H9 (cell line): Measurements from ENCODE around the gene FAF1. TPM values are rescaled to one million over a fixed set of nuclear protein-coding genes. Genes with fewer than 3 reads are reported as not detected.

Source experiments
- DNase-seq: peaks from one replicate; pipeline ENCODE4 v3.0.0-alpha.2; 2017
- H2AFZ ChIP-seq: one replicate; pipeline ENCODE4 v1.6.1; 2013; ENCODE audit warnings: mild to moderate bottlenecking, low read length, control low read depth, moderate library complexity
- H2AK5ac ChIP-seq: 2 replicates; pipeline ENCODE4 v1.6.1; 2013; ENCODE audit warnings: low read length, control low read depth, mixed read lengths; ENCODE audit not compliant: insufficient read length
- H2BK120ac ChIP-seq: one replicate; pipeline ENCODE4 v1.6.1; 2013; ENCODE audit warnings: low read depth, mild to moderate bottlenecking, low read length, control low read depth, inconsistent platforms; ENCODE audit not compliant: poor library complexity, severe bottlenecking
- H2BK12ac ChIP-seq: 2 replicates; pipeline ENCODE4 v1.6.1; 2013; ENCODE audit warnings: low read length, control low read depth, mixed read lengths, low read depth; ENCODE audit not compliant: insufficient read length
- H2BK15ac ChIP-seq: 2 replicates; pipeline ENCODE4 v1.6.1; 2013; ENCODE audit warnings: low read depth, low read length, control low read depth
- H2BK20ac ChIP-seq: one replicate; pipeline ENCODE4 v1.6.1; 2013; ENCODE audit warnings: low read depth, mild to moderate bottlenecking, low read length, control low read depth, inconsistent platforms; ENCODE audit not compliant: poor library complexity, severe bottlenecking
- H2BK5ac ChIP-seq: 2 replicates; pipeline ENCODE4 v1.6.1; 2013; ENCODE audit warnings: low read length, control low read depth, mixed read lengths; ENCODE audit not compliant: insufficient read length
- H3K14ac ChIP-seq: 2 replicates; pipeline ENCODE4 v1.6.1; 2013; ENCODE audit warnings: low read length, control low read depth; ENCODE audit not compliant: insufficient read depth
- H3K18ac ChIP-seq: 2 replicates; pipeline ENCODE4 v1.6.1; 2013; ENCODE audit warnings: low read depth, mild to moderate bottlenecking, mixed read lengths, low read length, control low read depth; ENCODE audit not compliant: insufficient read length
- H3K23ac ChIP-seq: 2 replicates; pipeline ENCODE4 v1.6.1; 2013; ENCODE audit warnings: low read length, control low read depth, mixed read lengths, low read depth; ENCODE audit not compliant: insufficient read length
- H3K23me2 ChIP-seq: 2 replicates; pipeline ENCODE4 v1.6.1; 2013; ENCODE audit warnings: low read depth, mild to moderate bottlenecking, mixed read lengths, low read length, control low read depth; ENCODE audit not compliant: insufficient read length, poor library complexity, severe bottlenecking
- H3K27ac ChIP-seq: 2 replicates; pipeline ENCODE4 v1.5.1; 2013; ENCODE audit warnings: low read length, control low read depth, mixed read lengths, low read depth; ENCODE audit not compliant: insufficient read length
- H3K27me3 ChIP-seq: 2 replicates; pipeline ENCODE4 v1.6.1; 2013; ENCODE audit warnings: low read length, control low read depth, inconsistent platforms; ENCODE audit not compliant: insufficient read depth
- H3K4ac ChIP-seq: 2 replicates; pipeline ENCODE4 v1.6.1; 2013; ENCODE audit warnings: low read depth, mild to moderate bottlenecking, control low read depth, inconsistent platforms, low read length, moderate library complexity
- H3K4me1 ChIP-seq: 2 replicates; pipeline ENCODE4 v1.6.1; 2013; ENCODE audit warnings: low read length, control low read depth, inconsistent platforms; ENCODE audit not compliant: insufficient read depth
- H3K4me2 ChIP-seq: 2 replicates; pipeline ENCODE4 v1.6.1; 2013; ENCODE audit warnings: low read length, control low read depth, mixed read lengths; ENCODE audit not compliant: insufficient read length, insufficient read depth
- H3K56ac ChIP-seq: 2 replicates; pipeline ENCODE4 v1.6.1; 2013; ENCODE audit warnings: low read depth, mild to moderate bottlenecking, mixed read lengths, low read length, control low read depth; ENCODE audit not compliant: insufficient read length
- H3K79me1 ChIP-seq: 2 replicates; pipeline ENCODE4 v1.6.1; 2013; ENCODE audit warnings: low read depth, mild to moderate bottlenecking, moderate library complexity, low read length, control low read depth, inconsistent platforms; ENCODE audit not compliant: insufficient read depth, poor library complexity, severe bottlenecking
- H3K79me2 ChIP-seq: 2 replicates; pipeline ENCODE4 v1.6.1; 2013; ENCODE audit warnings: low read length, control low read depth, inconsistent platforms; ENCODE audit not compliant: insufficient read depth
- H3K9ac ChIP-seq: 2 replicates; pipeline ENCODE4 v1.6.1; 2013; ENCODE audit warnings: low read length, control low read depth, mixed read lengths; ENCODE audit not compliant: insufficient read length; ENCODE audit errors: extremely low read depth
- H3K9me3 ChIP-seq: one replicate; pipeline ENCODE4 v1.6.1; 2013; ENCODE audit warnings: low read depth, low read length, inconsistent platforms; ENCODE audit not compliant: control insufficient read depth
- H3T11ph ChIP-seq: one replicate; pipeline ENCODE4 v1.6.1; 2013; ENCODE audit warnings: mild to moderate bottlenecking, low read length, control low read depth, inconsistent platforms
- H4K20me1 ChIP-seq: one replicate; pipeline ENCODE4 v1.6.1; 2013; ENCODE audit not compliant: control insufficient read depth, insufficient read length, insufficient read depth
- H4K5ac ChIP-seq: 2 replicates; pipeline ENCODE4 v1.6.1; 2013; ENCODE audit warnings: low read depth, mild to moderate bottlenecking, mixed read lengths, low read length, control low read depth; ENCODE audit not compliant: insufficient read length
- H4K8ac ChIP-seq: replicated peaks from 2 replicates; pipeline ENCODE4 v1.6.1; 2013; ENCODE audit warnings: low read length, control low read depth, mixed read lengths, low read depth; ENCODE audit not compliant: insufficient read length
- H4K91ac ChIP-seq: 2 replicates; pipeline ENCODE4 v1.6.1; 2013; ENCODE audit warnings: low read depth, mild to moderate bottlenecking, moderate library complexity, mixed read lengths, low read length, control low read depth; ENCODE audit not compliant: insufficient read length
- H3K27ac Mint-ChIP-seq, 3 experiments: 2 replicates in 2 of 3; 3 replicates in 1 of 3; pipeline ENCODE4 v1.8.0; 2020 to 2021; ENCODE audit warnings: mixed read lengths in 3 of 3, mild to moderate bottlenecking in 1 of 3, moderate library complexity in 1 of 3
- H3K27me3 Mint-ChIP-seq: 2 replicates; pipeline ENCODE4 v1.8.0; 2021; ENCODE audit warnings: low read depth, mild to moderate bottlenecking, moderate library complexity, mixed read lengths
- H3K36me3 Mint-ChIP-seq, 3 experiments: 2 replicates in 2 of 3; 3 replicates in 1 of 3; pipeline ENCODE4 v1.8.0; 2020 to 2021; ENCODE audit warnings: low read depth in 3 of 3, mixed read lengths in 3 of 3; ENCODE audit not compliant: insufficient read depth in 1 of 3
- H3K4me1 Mint-ChIP-seq, 2 experiments: 2 replicates each; pipeline ENCODE4 v1.8.0; 2020; ENCODE audit warnings: mixed read lengths in 2 of 2
- H3K4me3 Mint-ChIP-seq, 2 experiments: 2 replicates in 1 of 2; 3 replicates in 1 of 2; pipeline ENCODE4 v1.8.0; 2020 to 2021; ENCODE audit warnings: mild to moderate bottlenecking in 2 of 2, mixed read lengths in 2 of 2, moderate library complexity in 1 of 2
- H3K9me3 Mint-ChIP-seq, 2 experiments: 2 replicates in 1 of 2; 3 replicates in 1 of 2; pipeline ENCODE4 v1.8.0; 2020; ENCODE audit warnings: mild to moderate bottlenecking in 2 of 2, mixed read lengths in 2 of 2, moderate library complexity in 1 of 2
- WGBS: extraction: QIAGEN DNeasy Blood & Tissue Kit; methylation state at CpG from one replicate; pipeline ENCODE4 v1.1.7; 2013; ENCODE audit warnings: missing lambda C conversion rate, low lambda C conversion rate, mixed read lengths; ENCODE audit not compliant: insufficient read length; ENCODE audit errors: extremely low coverage; 5-methylcytosine and 5-hydroxymethylcytosine counted together
- total RNA-seq: library from RNA; stranded (reverse); gene quantifications from 2 replicates; pipeline ENCODE4 v1.2.1, GENCODE V29; 2021
- TF ChIP-seq, protein P1 (sequence below): fragments of 200-600 bp; sonication (generic); conservative IDR thresholded peaks from 3 replicates; pipeline ENCODE4 v1.8.0; 2021; ENCODE audit warnings: antibody characterized with exemption, mild to moderate bottlenecking

FAF1 gene
- total RNA-seq, 1 experiment from 2014 or later = 60.8 TPM

DNA sequence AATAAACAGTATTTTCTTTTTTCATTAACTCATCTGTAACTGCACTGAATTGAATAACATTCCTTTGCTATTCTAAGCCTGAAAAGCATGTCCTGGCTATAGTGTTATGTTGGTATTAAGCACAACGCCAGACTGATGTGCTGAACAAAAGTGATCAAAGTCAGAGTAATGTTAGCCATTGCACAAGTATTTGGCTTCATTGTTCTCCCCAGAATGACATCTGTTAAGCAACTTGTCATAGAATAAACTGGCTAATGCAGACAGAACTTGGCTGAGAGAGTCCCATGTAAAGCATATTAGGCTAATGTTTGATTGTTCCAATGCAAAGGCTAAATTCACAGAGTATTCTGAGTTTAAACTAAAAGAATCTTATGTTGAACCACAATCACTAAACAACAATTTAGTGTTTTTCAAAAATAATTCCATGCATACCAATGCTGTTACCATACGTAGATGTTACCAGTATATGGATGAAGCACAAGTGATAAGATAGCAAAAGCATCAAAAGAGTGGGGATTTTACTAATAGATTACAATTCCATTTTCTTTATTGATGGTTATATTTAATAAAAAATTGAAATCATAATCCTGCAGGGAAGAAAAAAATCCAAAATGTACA is 301.5 kb downstream of the FAF1 start:
- H4K5ac ChIP-seq = no peak overlapping the region
- Mint-ChIP-seq H3K4me1 (peaks cover 10 to 21% of the 10 kb centered on the region in 2 experiments), H3K9me3 (no peaks in the 10 kb centered on the region), H3K27me3 (no peaks in the 10 kb centered on the region), H3K4me3 (no peak overlapping the region), H3K36me3 (no peaks in the 10 kb centered on the region), H3K27ac (no peak overlapping the region)
- H3K27me3 ChIP-seq = no peaks in the 10 kb centered on the region
- H3T11ph ChIP-seq = no peak overlapping the region
- TF ChIP-seq, protein P1, sequence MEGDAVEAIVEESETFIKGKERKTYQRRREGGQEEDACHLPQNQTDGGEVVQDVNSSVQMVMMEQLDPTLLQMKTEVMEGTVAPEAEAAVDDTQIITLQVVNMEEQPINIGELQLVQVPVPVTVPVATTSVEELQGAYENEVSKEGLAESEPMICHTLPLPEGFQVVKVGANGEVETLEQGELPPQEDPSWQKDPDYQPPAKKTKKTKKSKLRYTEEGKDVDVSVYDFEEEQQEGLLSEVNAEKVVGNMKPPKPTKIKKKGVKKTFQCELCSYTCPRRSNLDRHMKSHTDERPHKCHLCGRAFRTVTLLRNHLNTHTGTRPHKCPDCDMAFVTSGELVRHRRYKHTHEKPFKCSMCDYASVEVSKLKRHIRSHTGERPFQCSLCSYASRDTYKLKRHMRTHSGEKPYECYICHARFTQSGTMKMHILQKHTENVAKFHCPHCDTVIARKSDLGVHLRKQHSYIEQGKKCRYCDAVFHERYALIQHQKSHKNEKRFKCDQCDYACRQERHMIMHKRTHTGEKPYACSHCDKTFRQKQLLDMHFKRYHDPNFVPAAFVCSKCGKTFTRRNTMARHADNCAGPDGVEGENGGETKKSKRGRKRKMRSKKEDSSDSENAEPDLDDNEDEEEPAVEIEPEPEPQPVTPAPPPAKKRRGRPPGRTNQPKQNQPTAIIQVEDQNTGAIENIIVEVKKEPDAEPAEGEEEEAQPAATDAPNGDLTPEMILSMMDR = no peak
- H2AK5ac ChIP-seq = no peak overlapping the region
- H2AFZ ChIP-seq = no peak overlapping the region
- no peak overlapping the region for H3K14ac ChIP-seq
- no peak overlapping the region for H2BK20ac ChIP-seq
- no peak overlapping the region for H3K9ac ChIP-seq
- no peaks in the 10 kb centered on the region for H4K20me1 ChIP-seq
- no peak overlapping the region for H3K56ac ChIP-seq
- WGBS = no CpG with 5 or more reads among the region's 2 CpGs
- no peak overlapping the region for H3K18ac ChIP-seq
- H3K4me2 ChIP-seq = no peak overlapping the region
- H4K91ac ChIP-seq = no peak overlapping the region
- no peak overlapping the region for H2BK15ac ChIP-seq
- H3K4ac ChIP-seq = no peak overlapping the region
- H2BK12ac ChIP-seq = no peak overlapping the region
- H3K27ac ChIP-seq = no peak overlapping the region
- no peak overlapping the region for H3K23ac ChIP-seq
- H3K23me2 ChIP-seq = no peaks in the 10 kb centered on the region
- H3K9me3 ChIP-seq = no peaks in the 10 kb centered on the region
- no peaks in the 10 kb centered on the region for H3K4me1 ChIP-seq
- H2BK120ac ChIP-seq = no peak overlapping the region
- H3K79me1 ChIP-seq = no peaks in the 10 kb centered on the region
- H4K8ac ChIP-seq = no peak overlapping the region
- no peak overlapping the region for H2BK5ac ChIP-seq
- DNase-seq = no peak
- no peaks in the 10 kb centered on the region for H3K79me2 ChIP-seq
